Neural cell (in vitro differentiated cells): Measurements from ENCODE around the gene AFF3. TPM values are rescaled to one million over a fixed set of nuclear protein-coding genes. Genes with fewer than 3 reads are reported as not detected.

Experiments
- H2AFZ ChIP-seq: fragments of 200-600, 300-800 bp; sonication (generic), shearing (Covaris generic); 2 replicates; pipeline ENCODE4 v1.6.0; 2014; ENCODE audit warnings: low read depth, mild to moderate bottlenecking, antibody characterized with exemption, low read length, moderate library complexity
- H3F3A ChIP-seq: fragments of 200-600 bp; shearing (Covaris generic); 2 replicates; pipeline ENCODE4 v1.6.1; 2016; ENCODE audit warnings: mild to moderate bottlenecking, moderate library complexity, mixed read lengths, antibody characterized with exemption, low read length; ENCODE audit not compliant: insufficient read depth, poor library complexity, severe bottlenecking
- H3K27ac ChIP-seq: fragments of 200-600, 300-800 bp; sonication (generic), shearing (Covaris generic); 2 replicates; pipeline ENCODE4 v1.5.1; 2014; ENCODE audit warnings: mild to moderate bottlenecking, low read length, moderate library complexity
- H3K27me3 ChIP-seq: fragments of 300-800, 200-600 bp; sonication (generic), shearing (Covaris generic); 2 replicates; pipeline ENCODE4 v1.6.0; 2014; ENCODE audit warnings: mild to moderate bottlenecking, low read depth, low read length, moderate library complexity; ENCODE audit not compliant: insufficient read depth
- H3K36me3 ChIP-seq: fragments of 300-800, 200-600 bp; sonication (generic), shearing (Covaris generic); 2 replicates; pipeline ENCODE4 v1.5.1; 2014; ENCODE audit warnings: mild to moderate bottlenecking, antibody characterized with exemption, low read length, moderate library complexity; ENCODE audit not compliant: insufficient read depth
- H3K4me2 ChIP-seq: fragments of 300-800, 200-600 bp; sonication (generic), shearing (Covaris generic); 2 replicates; pipeline ENCODE4 v1.6.0; 2014; ENCODE audit warnings: mild to moderate bottlenecking, low read length
- H3K4me3 ChIP-seq: fragments of 300-800, 200-600 bp; sonication (generic), shearing (Covaris generic); 2 replicates; pipeline ENCODE4 v1.5.1; 2014; ENCODE audit warnings: mild to moderate bottlenecking, low read length, moderate library complexity
- H3K79me2 ChIP-seq: fragments of 200-600 bp; shearing (Covaris generic); replicated peaks from 2 replicates; pipeline ENCODE4 v1.6.0; 2014; ENCODE audit warnings: mild to moderate bottlenecking, low read length, moderate library complexity; ENCODE audit not compliant: insufficient read depth
- H3K9ac ChIP-seq: fragments of 300-800, 200-600 bp; sonication (generic), shearing (Covaris generic); 2 replicates; pipeline ENCODE4 v1.6.1; 2016; ENCODE audit warnings: mild to moderate bottlenecking, low read length, mixed read lengths
- H3K9me2 ChIP-seq: fragments of 200-600 bp; shearing (Covaris generic); 2 replicates; pipeline ENCODE4 v1.6.1; 2016; ENCODE audit warnings: mild to moderate bottlenecking, low read length, mixed read lengths; ENCODE audit not compliant: insufficient read depth
- H3K9me3 ChIP-seq: fragments of 200-600, 300-800 bp; sonication (generic), shearing (Covaris generic); 2 replicates; pipeline ENCODE4 v1.6.1; 2016; ENCODE audit warnings: mild to moderate bottlenecking, mixed run types, low read length, moderate library complexity, mixed read lengths
- H4K20me1 ChIP-seq: fragments of 200-600 bp; shearing (Covaris generic); 2 replicates; pipeline ENCODE4 v1.6.1; 2016; ENCODE audit warnings: mild to moderate bottlenecking, mixed run types; ENCODE audit not compliant: insufficient read depth
- EP300 ChIP-seq: fragments of 450-650 bp; conservative IDR thresholded peaks from 2 replicates; pipeline ENCODE4 v1.6.1; 2014; ENCODE audit warnings: antibody characterized with exemption, mild to moderate bottlenecking, moderate library complexity; ENCODE audit not compliant: poor library complexity, severe bottlenecking
- EZH2 ChIP-seq: fragments of 200-600, 300-800 bp; shearing (Covaris generic), sonication (generic); IDR thresholded peaks from 2 replicates; pipeline ENCODE4 v1.6.1; 2014; ENCODE audit warnings: antibody characterized with exemption, low read length, borderline replicate concordance, mild to moderate bottlenecking; ENCODE audit not compliant: insufficient read depth, poor library complexity, severe bottlenecking
- MXI1 ChIP-seq: fragments of 450-650 bp; conservative IDR thresholded peaks from 2 replicates; pipeline ENCODE4 v1.6.1; 2014; ENCODE audit warnings: antibody characterized with exemption, mild to moderate bottlenecking; ENCODE audit not compliant: poor library complexity, severe bottlenecking
- POLR2AphosphoS5 ChIP-seq: IDR thresholded peaks from 2 replicates; pipeline ENCODE4 v1.6.1; 2012
- RAD21 ChIP-seq: fragments of 450-650 bp; conservative IDR thresholded peaks from 2 replicates; pipeline ENCODE4 v1.6.1; 2014; ENCODE audit warnings: antibody characterized with exemption, mild to moderate bottlenecking, moderate library complexity
- SMC3 ChIP-seq: fragments of 450-650 bp; conservative IDR thresholded peaks from 2 replicates; pipeline ENCODE4 v1.6.1; 2014; ENCODE audit warnings: antibody characterized with exemption, mild to moderate bottlenecking, moderate library complexity; ENCODE audit not compliant: poor library complexity
- TAF1 ChIP-seq: IDR thresholded peaks from 2 replicates; pipeline ENCODE4 v1.6.1; 2012; ENCODE audit warnings: low read depth
- polyA plus RNA-seq: library from polyadenylated mRNA; depleted of rRNA; stranded (reverse); fragments of >200 nt; gene quantifications from 2 replicates; pipeline ENCODE4 v1.2.3, GENCODE V29; 2014
- TF ChIP-seq, protein P1 (sequence below): fragments of 450-650 bp; IDR thresholded peaks from 2 replicates; pipeline ENCODE4 v1.5.1; 2014; ENCODE audit warnings: antibody characterized with exemption, mild to moderate bottlenecking, moderate library complexity; ENCODE audit not compliant: poor library complexity, severe bottlenecking
- TF ChIP-seq, protein P2 (sequence below): IDR thresholded peaks from 2 replicates; pipeline ENCODE4 v1.6.1; 2012; ENCODE audit warnings: borderline replicate concordance

Gene AFF3
- polyA plus RNA-seq, 1 donor from 2014 or later = 5.1 TPM

DNA sequence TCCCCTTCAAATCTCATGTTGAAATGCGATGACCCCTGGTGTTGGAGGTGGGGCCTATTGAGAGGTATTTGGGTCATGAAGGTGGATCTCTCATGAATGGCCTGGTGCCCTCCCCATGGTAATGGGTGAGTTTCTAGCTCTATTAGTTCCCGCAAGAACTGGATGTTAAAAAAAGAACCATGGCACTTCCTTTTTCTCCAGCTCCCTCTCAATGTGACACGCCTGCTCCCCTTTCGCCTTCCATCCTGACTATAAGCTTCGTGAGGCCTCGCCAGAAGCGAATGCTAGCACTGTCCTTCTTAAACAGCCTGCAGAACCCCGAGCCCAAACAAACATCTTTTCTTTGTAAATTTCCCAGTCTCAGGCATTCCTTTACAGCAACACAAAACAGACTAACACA is 349.4 kb downstream of the AFF3 start:
- H3K9me3 ChIP-seq = no peaks in the 10 kb centered on the region
- no peaks in the 10 kb centered on the region for H3K36me3 ChIP-seq
- no peaks in the 10 kb centered on the region for H3K27me3 ChIP-seq
- no peak overlapping the region for H3K27ac ChIP-seq
- no peak overlapping the region for H3K9ac ChIP-seq
- H3K79me2 ChIP-seq = no peaks in the 10 kb centered on the region
- TF ChIP-seq POLR2AphosphoS5 = no peak
- TF ChIP-seq, protein P1, sequence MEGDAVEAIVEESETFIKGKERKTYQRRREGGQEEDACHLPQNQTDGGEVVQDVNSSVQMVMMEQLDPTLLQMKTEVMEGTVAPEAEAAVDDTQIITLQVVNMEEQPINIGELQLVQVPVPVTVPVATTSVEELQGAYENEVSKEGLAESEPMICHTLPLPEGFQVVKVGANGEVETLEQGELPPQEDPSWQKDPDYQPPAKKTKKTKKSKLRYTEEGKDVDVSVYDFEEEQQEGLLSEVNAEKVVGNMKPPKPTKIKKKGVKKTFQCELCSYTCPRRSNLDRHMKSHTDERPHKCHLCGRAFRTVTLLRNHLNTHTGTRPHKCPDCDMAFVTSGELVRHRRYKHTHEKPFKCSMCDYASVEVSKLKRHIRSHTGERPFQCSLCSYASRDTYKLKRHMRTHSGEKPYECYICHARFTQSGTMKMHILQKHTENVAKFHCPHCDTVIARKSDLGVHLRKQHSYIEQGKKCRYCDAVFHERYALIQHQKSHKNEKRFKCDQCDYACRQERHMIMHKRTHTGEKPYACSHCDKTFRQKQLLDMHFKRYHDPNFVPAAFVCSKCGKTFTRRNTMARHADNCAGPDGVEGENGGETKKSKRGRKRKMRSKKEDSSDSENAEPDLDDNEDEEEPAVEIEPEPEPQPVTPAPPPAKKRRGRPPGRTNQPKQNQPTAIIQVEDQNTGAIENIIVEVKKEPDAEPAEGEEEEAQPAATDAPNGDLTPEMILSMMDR = no peak
- TF ChIP-seq TAF1 = no peak
- no peak for TF ChIP-seq EZH2
- TF ChIP-seq RAD21 = no peak
- TF ChIP-seq, protein P2, sequence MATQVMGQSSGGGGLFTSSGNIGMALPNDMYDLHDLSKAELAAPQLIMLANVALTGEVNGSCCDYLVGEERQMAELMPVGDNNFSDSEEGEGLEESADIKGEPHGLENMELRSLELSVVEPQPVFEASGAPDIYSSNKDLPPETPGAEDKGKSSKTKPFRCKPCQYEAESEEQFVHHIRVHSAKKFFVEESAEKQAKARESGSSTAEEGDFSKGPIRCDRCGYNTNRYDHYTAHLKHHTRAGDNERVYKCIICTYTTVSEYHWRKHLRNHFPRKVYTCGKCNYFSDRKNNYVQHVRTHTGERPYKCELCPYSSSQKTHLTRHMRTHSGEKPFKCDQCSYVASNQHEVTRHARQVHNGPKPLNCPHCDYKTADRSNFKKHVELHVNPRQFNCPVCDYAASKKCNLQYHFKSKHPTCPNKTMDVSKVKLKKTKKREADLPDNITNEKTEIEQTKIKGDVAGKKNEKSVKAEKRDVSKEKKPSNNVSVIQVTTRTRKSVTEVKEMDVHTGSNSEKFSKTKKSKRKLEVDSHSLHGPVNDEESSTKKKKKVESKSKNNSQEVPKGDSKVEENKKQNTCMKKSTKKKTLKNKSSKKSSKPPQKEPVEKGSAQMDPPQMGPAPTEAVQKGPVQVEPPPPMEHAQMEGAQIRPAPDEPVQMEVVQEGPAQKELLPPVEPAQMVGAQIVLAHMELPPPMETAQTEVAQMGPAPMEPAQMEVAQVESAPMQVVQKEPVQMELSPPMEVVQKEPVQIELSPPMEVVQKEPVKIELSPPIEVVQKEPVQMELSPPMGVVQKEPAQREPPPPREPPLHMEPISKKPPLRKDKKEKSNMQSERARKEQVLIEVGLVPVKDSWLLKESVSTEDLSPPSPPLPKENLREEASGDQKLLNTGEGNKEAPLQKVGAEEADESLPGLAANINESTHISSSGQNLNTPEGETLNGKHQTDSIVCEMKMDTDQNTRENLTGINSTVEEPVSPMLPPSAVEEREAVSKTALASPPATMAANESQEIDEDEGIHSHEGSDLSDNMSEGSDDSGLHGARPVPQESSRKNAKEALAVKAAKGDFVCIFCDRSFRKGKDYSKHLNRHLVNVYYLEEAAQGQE = no peak
- no peak for TF ChIP-seq SMC3
- no peak for TF ChIP-seq MXI1
- TF ChIP-seq EP300 = no peak
- H3F3A ChIP-seq = no peaks in the 10 kb centered on the region
- peaks cover under 1% of the 10 kb centered on the region for H3K9me2 ChIP-seq
- H4K20me1 ChIP-seq = no peaks in the 10 kb centered on the region
- no peak overlapping the region for H2AFZ ChIP-seq
- no peak overlapping the region for H3K4me2 ChIP-seq
- no peak overlapping the region for H3K4me3 ChIP-seq

GRCh38 chr2:99789849-99790248 is 352.5 kb downstream of the AFF3 start:
- Histone ChIP-seq H4K20me1 (no peaks in the 10 kb centered on the region), H3K79me2 (no peaks in the 10 kb centered on the region), H3K27ac (no peak overlapping the region), H3K4me2 (no peak overlapping the region), H3K9me3 (no peaks in the 10 kb centered on the region), H3K27me3 (no peaks in the 10 kb centered on the region), H2AFZ (no peak overlapping the region), H3F3A (no peaks in the 10 kb centered on the region), H3K9ac (no peak overlapping the region), H3K4me3 (no peak overlapping the region), H3K36me3 (no peaks in the 10 kb centered on the region), H3K9me2 (no peaks in the 10 kb centered on the region)
- TF ChIP-seq EZH2 = no peak
- TF ChIP-seq, protein P1 = no peak
- TF ChIP-seq SMC3 = no peak
- no peak for TF ChIP-seq RAD21
- TF ChIP-seq MXI1 = no peak
- TF ChIP-seq TAF1 = no peak
- no peak for TF ChIP-seq POLR2AphosphoS5
- TF ChIP-seq, protein P2 = no peak
